Ishikawa (cell line): Measurements from ENCODE around the gene CEP43.

Experiments used
- CEBPB ChIP-seq: IDR thresholded peaks from 2 replicates; pipeline ENCODE4 v1.6.1; 2012
- EGR1 ChIP-seq: IDR thresholded peaks from 2 replicates; pipeline ENCODE4 v1.6.1; 2012
- FOXM1 ChIP-seq: IDR thresholded peaks from 2 replicates; pipeline ENCODE4 v1.6.1; 2012; ENCODE audit warnings: low read depth, borderline replicate concordance
- RAD21 ChIP-seq: IDR thresholded peaks from 2 replicates; pipeline ENCODE4 v1.6.1; 2012; ENCODE audit warnings: low read depth
- REST ChIP-seq: IDR thresholded peaks from 2 replicates; pipeline ENCODE4 v1.6.1; 2012; ENCODE audit warnings: low read depth, mild to moderate bottlenecking
- TEAD4 ChIP-seq: IDR thresholded peaks from 2 replicates; pipeline ENCODE4 v1.6.1; 2012
- USF1 ChIP-seq: IDR thresholded peaks from 2 replicates; pipeline ENCODE4 v1.6.1; 2012

- TF ChIP-seq TEAD4 (no peak), RAD21 (no peak), EGR1 (no peak), REST (no peak), FOXM1 (no peak), CEBPB (no peak), USF1 (no peak)
Observed at GRCh38 chr6:166950443-166950821, 48.8 kb upstream of the CEP43 start.
